HG02759 (cell line): ENCODE data around the gene PHKG2.
A peak's percentile ranks its signal among the peaks of the same experiment; 100 is the strongest.
"Not testable (repeated sequence)": the region's sequence is repeated elsewhere in the genome, so short reads cannot be mapped to it uniquely, and the experiment has no call there.

ENCODE experiments used
- ATAC-seq: cut with Tn5 transposase; IDR thresholded peaks from one replicate; pipeline ENCODE4 v1.9.1; 2021; ENCODE audit warnings: mild to moderate bottlenecking, moderate library complexity; ENCODE audit not compliant: unreplicated experiment

Gene PHKG2

DNA sequence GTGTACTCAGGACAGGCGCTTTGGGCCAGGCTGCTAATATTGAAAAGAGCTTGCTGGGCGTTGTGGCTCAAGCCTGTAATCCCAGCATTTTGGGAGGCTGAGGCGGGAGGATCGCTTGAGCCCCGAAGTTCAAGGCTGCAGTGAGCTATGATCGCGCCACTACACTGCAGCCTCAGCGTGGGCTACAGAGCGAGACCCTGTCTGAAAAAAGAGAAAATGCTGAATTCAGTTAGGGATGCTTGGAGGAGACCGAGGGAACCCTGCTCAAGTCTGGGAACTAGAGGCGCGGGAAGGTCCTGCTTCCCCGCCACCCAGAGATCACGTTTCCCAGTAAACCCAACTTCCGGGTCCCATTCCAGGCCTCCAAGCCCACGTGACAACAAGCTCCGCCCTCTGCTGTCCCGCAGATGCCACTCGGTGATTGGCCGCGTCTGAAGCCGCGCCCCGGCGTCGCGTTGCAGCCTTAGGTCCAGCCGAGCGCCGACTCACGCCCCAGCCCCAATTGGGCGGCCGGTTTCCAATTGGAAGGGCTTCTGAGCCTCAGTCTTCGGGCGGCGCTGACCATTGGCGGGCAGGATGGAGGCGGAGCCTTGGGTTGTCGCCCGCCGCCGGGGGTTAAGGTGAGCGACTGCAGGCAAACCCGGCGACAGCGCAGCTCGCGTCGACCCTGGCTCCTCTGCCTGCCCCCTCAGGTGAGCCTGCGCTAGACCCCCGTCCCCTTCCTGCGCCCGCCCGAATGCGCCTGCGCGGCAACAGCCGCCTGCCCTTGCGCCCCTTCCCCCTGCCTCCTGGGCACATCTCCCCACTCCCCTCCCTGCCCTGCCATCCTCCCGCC, at the start of gene PHKG2:
Gene PHKG2 (plus strand): TSS at position 627 of the 835 bp plus-strand sequence. CDS start 396 bp downstream, outside the sequence.
- ATAC-seq: peak; percentile 97

DNA sequence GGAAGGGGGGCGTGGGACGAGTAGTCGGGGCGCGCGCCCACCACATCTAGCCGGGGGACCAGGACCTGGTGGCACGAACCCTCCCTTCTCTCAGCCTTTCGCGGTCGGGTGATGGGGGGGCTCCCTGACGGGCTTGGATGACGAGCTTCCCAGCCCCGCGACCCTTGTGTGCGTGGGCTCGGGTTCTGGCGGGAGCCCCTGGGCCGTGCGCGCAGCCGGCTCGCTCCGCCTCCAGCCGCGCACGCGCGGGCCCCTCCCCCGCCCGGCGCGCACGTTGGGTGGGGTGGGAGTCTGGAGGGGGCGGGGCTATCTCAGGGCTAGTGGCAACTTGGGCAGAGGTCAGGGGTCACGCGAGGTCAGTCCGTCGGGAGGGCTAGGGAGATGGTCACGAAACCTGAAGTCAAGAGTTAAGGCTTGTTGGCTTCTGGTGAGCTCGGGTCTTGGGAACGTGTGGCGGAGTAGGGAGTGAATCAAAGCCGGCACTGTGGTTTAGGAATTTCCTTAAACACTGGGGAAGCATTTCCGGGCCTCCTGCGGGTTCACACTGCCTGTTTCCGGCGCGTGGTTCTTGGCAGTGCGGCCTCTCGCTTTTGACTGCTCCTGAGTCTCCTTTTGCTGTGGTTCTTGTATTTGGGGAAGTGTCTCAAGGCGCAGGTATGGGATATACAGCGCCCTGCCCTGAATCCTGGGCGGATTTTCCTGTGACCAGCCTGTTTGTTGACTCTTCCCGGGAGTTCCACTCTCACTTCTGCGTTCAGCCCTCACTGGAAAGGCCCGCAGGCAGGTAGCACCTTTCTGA, 49.2 kb upstream of the PHKG2 start, which contains the start of gene SRCAP:
Gene SRCAP (plus strand): TSS at position 356 of the 799 bp plus-strand sequence. CDS start 1,654 bp downstream, outside the sequence.
- peak; percentile 37 for ATAC-seq

GRCh38 chr16:30699615-30700099, 48.6 kb upstream of the PHKG2 start:
- no peak for ATAC-seq

DNA sequence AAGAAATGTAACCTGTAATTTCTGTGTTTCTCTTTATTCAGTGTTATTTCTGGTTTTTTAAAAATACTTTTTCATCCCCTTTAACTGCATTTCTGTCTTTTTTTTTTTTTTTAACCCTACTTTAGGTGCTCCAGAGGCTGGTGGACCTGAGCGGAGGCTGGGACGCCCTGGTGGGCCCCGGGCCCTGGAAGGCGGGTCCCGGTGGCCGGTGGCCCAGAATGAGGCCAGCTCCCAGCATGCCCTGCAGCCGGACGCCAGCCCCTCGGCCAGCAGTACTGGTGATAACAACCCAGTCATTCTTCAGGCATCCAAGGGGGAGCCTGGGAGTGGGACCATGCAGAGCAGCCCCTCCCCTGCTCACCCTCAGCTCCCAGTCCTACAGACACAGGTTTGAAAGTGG, 47.7 kb upstream of the PHKG2 start:
- ATAC-seq: no peak

GRCh38 chr16:30700971-30701370, 47.3 kb upstream of the PHKG2 start:
- no peak for ATAC-seq

DNA sequence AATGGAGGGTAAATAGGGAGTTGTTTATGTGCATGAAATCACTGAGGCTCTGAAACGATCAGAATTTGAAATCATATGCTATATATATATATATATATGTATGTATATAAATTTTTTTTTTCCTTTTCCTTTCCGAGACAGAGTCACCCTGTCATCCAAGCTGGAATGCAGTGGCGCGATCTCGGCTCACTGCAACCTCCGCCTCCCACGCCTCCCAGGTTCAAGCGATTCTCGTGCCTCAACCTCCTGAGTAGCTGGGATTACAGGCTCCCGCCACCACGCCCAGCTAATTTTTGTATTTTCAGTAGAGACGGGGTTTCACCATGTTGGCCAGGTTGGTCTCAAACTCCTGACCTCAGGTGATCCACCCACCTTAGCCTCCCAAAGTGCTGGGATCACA, 45.2 kb upstream of the PHKG2 start:
- ATAC-seq: not testable (repeated sequence)

DNA sequence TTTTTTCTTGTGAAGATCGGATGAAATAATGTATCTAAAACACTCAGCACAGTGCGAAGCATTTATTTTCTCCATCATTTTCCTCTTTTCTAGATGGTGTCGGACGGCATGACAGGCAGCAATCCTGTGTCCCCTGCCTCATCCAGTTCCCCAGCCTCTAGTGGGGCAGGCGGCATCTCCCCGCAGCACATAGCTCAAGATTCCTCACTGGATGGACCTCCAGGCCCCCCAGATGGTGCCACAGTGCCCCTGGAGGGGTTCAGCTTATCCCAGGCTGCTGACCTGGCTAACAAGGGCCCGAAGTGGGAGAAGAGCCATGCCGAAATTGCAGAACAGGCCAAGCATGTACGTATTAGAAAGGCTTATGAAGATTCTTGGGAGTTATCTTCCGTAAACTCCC, 44.3 kb upstream of the PHKG2 start:
- ATAC-seq: no peak

GRCh38 chr16:30706046-30706445, 42.2 kb upstream of the PHKG2 start:
- no peak for ATAC-seq

GRCh38 chr16:30710971-30711370, 37.3 kb upstream of the PHKG2 start:
- ATAC-seq: no peak

DNA sequence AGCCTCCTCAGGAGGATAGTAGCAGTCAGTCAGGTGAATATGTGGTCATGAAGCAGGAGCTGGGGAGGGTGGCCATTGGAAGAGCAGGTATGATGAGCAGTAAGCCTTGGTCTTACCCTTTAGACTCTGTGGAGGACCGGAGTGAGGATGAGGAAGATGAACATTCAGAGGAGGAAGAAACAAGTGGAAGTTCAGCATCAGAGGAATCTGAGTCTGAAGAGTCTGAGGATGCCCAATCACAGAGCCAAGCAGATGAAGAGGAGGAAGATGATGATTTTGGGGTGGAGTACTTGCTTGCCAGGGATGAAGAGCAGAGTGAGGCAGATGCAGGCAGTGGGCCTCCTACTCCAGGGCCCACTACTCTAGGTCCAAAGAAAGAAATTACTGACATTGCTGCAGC, 36.5 kb upstream of the PHKG2 start:
- no peak for ATAC-seq

- ATAC-seq: no peak
These were observed 32.3 kb upstream of the PHKG2 start for GRCh38 chr16:30715750-30716445.

DNA sequence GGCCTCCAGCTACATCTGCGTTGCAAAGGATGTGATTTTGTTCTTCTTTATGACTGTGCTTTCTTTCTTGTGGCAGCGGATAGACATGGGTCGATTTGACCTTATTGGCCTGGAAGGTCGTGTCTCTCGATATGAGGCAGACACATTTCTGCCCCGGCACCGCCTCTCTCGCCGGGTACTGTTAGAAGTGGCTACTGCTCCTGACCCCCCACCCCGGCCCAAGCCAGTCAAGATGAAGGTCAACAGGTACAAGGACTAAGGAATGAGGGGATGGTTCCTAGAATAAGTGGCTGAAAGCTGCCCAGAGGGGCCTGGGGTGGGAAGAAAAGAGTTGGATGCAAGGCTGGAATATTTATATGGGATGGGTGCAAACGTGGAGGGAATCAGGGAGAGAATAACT, 28.1 kb upstream of the PHKG2 start:
- no peak for ATAC-seq

- ATAC-seq: no peak
These were observed 27.5 kb upstream of the PHKG2 start for GRCh38 chr16:30720694-30721093.

DNA sequence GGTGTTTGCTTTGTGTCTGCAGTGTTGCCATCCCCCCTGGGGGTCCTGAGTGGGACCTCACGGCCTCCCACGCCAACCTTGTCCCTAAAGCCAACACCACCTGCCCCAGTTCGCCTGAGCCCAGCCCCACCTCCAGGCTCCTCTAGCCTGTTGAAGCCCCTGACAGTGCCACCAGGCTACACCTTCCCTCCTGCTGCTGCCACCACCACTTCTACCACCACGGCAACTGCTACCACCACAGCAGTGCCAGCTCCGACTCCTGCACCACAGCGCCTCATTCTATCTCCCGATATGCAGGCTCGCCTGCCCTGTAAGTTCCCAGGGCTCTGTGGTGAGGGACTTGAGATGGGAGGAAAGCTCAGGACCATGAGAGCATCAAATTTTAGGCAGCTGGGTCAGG, 27.1 kb upstream of the PHKG2 start:
- no peak for ATAC-seq

DNA sequence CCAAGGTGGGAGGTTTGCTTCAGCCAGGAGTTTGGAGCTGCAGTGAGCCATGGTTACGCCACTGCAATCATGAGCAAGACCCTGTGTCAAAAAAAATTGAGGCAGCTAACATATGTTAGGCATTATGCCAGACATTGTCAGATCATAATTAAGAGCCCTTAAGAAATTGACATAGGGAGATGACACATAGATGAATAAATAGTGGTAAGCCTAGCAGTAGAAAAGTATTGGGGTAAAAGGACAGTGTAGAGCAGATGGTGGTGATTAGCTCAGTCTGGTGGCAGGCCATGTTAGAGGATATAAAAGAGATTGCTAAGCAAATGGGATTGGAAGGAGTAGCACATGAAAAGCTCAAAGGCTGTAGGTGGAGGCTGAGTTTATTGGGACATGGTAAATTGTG, 26.6 kb upstream of the PHKG2 start:
- ATAC-seq: no peak

- no peak for ATAC-seq
These were observed 25.8 kb upstream of the PHKG2 start for GRCh38 chr16:30722443-30722842.

DNA sequence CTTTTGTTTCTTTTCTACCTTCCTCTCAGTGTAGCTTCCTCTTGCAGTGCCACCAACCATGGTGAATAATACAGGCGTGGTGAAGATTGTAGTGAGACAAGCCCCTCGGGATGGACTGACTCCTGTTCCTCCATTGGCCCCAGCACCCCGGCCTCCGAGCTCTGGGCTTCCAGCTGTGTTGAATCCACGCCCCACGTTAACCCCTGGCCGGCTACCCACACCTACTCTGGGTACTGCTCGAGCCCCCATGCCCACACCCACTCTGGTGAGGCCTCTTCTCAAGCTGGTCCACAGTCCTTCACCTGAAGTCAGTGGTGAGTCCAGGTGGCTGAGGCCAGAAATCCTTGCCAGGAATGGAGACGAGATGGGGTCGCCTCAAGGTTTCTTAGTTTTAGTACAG, 25.3 kb upstream of the PHKG2 start:
- no peak for ATAC-seq

DNA sequence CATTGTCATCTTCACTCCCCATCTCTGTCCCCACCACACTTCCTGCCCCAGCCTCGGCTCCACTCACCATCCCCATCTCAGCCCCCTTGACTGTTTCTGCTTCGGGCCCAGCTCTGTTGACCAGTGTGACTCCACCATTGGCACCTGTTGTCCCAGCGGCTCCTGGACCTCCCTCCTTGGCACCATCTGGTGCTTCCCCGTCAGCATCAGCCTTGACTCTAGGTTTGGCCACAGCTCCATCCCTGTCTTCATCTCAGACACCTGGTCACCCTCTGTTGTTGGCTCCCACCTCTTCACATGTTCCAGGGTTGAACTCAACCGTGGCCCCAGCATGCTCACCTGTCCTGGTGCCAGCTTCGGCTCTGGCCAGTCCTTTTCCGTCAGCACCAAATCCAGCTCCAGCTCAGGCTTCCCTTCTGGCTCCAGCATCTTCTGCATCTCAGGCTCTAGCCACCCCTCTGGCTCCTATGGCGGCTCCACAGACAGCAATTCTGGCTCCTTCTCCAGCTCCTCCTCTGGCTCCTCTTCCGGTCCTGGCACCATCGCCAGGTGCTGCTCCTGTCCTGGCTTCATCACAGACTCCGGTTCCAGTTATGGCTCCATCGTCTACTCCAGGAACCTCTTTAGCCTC, 24.4 kb upstream of the PHKG2 start:
- ATAC-seq: no peak

- no peak for ATAC-seq
These were observed 23.4 kb upstream of the PHKG2 start for GRCh38 chr16:30724641-30725417.

DNA sequence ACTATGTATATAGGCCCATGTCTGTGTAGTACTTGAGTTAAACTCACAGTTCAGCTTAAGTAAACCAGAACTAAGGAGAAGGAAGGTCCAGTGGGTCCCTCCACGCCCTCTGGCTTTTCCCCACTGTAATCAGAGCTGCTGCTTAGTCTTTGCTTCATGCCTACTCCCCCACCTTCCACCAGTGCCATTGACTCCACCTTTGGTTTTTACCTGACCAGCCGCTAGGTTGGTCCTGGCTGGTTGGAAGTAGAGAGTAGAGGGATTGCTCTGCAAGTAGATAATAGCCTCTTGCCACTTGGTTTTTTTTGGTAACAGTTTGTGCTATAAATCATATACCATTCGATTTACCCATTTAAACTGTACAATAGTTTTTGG, 22.8 kb upstream of the PHKG2 start:
- no peak for ATAC-seq
